HG03095 (cell line): Measurements from ENCODE around the gene POTEI.
"Not testable (repeated sequence)": the region's sequence is repeated elsewhere in the genome, so short reads cannot be mapped to it uniquely, and the experiment has no call there.

ENCODE experiments used
- ATAC-seq: cut with Tn5 transposase; IDR thresholded peaks from one replicate; pipeline ENCODE4 v1.9.1; 2021; ENCODE audit warnings: moderate library complexity; ENCODE audit not compliant: unreplicated experiment

Gene POTEI

DNA sequence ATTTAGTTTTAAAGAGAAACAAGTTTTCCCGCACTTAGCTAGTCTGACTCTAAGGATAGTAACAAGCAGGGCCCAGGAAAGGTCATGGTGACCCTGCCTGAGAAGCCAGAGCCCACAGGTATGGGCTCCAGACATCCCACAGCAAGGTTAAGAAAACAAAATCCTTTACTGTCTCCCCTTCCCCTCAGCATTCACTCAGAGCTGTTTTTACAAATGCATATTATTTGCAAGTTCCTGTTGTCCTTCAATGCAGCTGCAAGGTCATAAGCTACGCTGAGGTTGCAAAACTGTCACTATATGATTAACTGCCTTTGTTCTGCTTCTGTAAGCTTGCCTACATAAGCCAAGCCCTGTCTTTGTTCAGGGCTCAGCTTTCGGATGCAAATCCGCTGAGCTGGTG, 18.1 kb downstream of the POTEI start:
- not testable (repeated sequence) for ATAC-seq

DNA sequence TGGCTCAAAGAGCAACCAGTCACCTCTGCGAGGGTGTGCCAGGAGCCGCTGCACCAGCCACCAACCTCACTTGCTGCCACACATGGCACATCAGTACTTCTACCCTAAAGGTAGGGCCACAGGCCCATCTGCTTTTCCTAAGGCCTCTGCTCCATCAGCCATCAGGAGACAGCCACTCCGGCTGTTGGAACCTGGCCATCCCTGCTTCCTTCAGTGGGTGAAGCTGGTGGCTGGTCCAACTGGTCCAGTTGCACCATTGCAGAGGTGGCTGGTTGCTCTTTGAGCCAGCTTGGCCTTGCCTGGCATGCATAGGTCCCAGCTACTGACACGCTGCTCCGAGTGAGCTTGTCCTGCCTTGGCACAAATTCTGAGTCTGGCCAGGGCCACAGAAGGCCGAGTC, 53.7 kb downstream of the POTEI start:
- not testable (repeated sequence) for ATAC-seq

DNA sequence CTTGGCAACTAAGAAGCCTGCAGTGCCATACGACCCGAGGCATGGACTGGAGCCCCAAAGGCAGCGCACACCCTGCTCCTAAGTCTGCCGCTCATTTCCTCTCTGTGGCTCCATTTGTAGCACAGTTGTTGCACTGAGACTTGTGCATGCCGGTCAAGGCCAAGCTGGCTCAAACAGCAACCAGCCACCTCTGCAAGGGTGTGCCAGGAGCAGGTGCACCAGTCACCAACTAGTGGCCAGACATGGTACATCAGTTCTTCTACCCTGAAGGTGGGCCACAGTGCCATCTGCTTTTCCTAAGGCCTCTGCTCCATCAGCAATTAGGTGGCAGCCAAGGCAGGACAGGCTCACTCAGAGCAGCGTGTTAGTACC, 54.4 kb downstream of the POTEI start:
- ATAC-seq, result not testable (repeated sequence)

DNA sequence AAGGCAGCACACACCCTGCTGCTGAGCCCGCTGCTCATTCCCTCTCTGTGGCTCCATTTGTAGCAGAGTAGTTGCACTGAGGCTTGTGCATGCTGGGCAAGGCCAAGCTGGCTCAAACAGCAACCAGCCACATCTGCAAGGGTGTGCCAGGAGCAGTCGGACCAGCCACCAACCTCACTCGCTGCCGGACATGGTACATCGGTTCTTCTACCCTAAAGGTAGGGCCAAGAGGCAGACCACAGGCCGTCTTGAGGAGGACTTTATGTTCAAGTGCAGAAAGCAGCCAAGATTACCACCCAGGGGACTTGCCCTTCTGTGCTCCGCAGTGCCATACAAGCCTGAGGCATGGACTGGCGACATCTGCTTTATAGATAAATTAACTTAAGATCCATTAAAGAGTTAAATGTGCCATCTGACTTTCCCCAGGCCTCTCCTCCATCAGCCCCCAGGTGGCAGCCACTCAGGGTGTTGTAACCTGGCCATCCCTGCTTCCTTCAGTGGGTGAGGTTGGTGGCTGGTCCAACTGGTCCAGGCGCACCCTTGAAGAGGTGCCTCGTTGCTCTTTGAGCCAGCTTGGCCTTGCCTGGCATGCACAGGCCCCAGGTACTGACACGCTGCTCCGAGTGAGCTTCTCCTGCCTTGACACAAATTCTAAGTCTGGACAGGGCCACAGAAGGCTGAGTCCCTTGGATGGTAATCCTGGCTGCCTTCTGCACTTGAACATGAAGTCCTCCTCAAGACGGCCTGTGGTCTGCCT, 55.0 kb downstream of the POTEI start:
- not testable (repeated sequence) for ATAC-seq

DNA sequence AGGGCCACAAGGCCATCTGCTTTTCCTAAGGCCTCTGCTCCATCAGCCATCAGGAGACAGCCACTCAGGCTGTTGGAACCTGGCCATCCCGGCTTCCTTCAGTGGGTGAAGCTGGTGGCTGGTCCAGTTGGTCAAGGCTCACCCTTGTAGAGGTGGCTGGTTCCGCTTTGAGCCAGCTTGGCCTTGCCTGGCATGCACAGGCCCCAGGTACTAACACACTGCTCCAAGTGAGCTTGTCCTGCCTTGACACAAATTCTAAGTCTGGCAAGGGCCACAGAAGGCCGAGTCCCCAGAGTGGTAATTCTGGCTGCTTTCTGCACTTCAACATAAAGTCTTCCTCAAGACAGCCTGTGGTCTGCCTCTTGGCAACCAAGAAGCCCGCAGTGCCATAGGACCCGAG, 56.2 kb downstream of the POTEI start:
- not testable (repeated sequence) for ATAC-seq

DNA sequence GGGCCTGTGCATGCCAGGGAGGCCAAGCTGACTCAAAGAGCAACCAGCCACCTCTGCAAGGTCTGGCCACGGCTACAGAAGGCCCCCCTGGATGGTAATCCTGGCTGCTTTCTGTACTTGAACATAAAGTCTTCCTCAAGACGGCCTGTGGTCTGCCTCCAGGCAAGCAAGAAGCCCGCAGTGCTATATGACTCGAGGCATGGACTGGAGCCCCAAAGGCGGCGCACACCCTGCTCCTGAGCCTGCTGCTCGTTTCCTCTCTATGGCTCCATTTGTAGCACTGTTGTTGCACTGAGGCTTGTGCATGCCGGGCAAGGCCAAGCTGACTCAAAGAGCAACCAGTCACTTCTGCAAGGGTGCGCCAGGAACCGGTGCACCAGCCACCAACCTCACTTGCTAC, 57.3 kb downstream of the POTEI start:
- not testable (repeated sequence) for ATAC-seq

DNA sequence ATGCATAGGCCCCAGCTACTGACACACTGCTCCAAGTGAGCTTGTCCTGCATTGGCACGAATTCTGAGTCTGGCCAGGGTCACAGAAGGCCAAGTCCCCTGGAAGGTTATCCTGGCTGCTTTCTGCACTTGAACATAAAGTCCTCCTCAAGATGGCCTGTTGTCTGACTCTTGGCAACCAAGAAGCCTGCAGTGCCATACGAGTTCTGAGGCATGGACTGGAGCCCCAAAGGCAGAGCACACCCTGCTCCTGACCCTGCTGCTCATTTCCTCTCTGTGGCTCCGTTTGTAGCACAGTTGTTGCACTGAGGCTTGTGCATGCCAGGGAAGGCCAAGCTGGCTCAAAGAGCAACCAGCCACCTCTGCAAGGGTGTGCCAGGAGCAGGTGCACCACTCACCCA, 57.9 kb downstream of the POTEI start:
- ATAC-seq, result not testable (repeated sequence)

DNA sequence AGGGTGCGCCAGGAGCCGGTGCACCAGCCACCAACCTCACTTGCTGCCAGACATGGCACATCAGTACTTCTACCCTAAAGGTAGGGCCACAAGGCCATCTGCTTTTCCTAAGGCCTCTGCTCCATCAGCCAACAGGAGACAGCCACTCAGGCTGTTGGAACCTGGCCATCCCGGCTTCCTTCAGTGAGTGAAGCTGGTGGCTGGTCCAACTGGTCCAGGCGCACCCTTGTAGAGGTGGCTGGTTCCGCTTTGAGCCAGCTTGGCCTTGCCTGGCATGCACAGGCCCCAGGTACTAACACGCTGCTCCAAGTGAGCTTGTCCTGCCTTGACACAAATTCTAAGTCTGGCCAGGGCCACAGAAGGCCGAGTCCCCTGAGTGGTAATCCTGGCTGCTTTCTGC, 58.8 kb downstream of the POTEI start:
- not testable (repeated sequence) for ATAC-seq

DNA sequence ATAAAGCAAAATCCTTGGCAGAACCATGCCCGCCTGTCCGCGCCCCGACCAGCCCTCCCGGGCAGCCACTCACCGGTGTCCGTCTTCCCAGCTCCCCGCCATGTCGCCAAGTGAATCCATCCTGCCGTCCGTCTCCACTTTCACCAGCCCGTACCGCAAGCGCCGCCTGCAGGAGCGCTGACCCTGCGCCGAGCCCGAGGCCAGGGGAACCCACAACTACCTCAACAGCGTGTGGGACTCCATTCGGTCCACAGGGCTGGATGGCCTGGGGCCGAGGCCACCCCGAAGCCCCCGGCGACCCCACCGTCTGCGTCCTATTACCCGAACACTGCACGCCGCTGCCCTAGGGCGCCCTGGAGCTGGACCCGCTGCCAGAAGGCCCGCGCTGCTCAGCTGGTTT, 81.5 kb downstream of the POTEI start:
- ATAC-seq, result peak; percentile 65

DNA sequence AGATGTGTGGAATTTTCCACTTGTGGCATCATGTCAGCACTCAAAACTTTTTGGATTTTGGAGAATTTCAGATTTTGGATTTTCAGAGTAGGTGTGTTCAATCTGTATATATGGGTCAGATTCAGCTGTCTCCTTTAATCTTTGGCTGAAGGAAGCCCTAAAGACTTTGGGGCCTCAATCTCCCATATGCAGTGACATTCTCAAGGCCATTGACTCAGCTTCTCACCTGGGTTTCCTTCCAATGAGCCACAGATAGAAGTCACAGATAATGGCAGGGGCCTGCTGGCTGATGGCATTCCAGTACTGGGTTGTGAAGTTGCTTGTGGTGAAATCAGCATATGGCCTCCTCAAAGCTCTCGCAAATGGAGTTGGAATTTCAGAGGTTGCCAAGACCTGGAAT, 90.3 kb downstream of the POTEI start:
- not testable (repeated sequence) for ATAC-seq

DNA sequence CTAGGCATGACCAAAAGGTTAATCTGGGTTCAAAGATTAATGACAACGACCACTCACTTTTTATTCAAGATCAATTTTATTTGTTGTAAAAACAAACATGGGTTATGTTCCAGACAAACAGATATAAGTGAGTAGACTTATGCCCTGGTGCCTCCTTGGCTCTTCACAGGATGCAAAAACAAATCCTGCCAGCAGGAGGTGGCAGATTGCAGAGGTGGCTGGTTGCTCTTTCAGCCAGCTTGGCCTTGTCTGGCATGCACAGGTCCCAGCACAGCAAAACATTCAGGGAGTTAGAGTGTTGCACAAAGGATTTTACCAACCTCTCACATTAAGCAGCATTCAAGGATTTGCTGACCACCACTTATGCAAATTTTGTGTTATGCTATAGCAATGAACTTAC, 92.4 kb downstream of the POTEI start:
- not testable (repeated sequence) for ATAC-seq
